ENCODE results near the gene MAML3.

DNA sequence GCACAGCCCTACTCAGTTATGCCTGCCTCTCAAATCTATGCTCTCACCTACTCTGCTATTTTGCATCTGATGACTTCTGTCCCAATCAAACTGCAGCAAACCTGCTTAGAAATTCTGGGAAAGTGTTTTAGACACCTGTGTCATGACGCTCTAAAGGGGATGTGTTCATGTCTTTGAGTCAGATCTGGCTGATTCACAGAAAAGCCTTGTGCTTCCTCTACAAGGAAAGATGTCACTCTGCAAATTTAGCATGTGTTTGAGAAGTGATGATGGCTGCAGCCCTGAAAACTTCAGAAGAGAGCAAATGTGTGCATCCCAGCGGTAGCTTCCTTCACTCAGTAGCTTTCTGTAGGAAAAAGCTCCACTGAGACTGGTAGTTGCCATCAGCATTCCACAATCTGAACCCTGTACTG lies 253.0 kb downstream of the MAML3 start:
- TF ChIP-seq POLR2A (IDR thresholded peaks at IDR 0.05; ENCODE audit: low read length): no peak
- no peak for TF ChIP-seq GATA1 (IDR thresholded peaks at IDR 0.05; ENCODE audit: low read depth, low read length)
